GDM1 (cell line): ENCODE results near the gene UBE2C.
A peak's percentile ranks its signal among the peaks of the same experiment; 100 is the strongest.
"Not testable (repeated sequence)": the region's sequence is repeated elsewhere in the genome, so short reads cannot be mapped to it uniquely, and the experiment has no call there.

Experiments
- DNase-seq: peaks from one replicate; lab custom pipeline; 2025; lab: John Stamatoyannopoulos, UW

The UBE2C gene

DNA sequence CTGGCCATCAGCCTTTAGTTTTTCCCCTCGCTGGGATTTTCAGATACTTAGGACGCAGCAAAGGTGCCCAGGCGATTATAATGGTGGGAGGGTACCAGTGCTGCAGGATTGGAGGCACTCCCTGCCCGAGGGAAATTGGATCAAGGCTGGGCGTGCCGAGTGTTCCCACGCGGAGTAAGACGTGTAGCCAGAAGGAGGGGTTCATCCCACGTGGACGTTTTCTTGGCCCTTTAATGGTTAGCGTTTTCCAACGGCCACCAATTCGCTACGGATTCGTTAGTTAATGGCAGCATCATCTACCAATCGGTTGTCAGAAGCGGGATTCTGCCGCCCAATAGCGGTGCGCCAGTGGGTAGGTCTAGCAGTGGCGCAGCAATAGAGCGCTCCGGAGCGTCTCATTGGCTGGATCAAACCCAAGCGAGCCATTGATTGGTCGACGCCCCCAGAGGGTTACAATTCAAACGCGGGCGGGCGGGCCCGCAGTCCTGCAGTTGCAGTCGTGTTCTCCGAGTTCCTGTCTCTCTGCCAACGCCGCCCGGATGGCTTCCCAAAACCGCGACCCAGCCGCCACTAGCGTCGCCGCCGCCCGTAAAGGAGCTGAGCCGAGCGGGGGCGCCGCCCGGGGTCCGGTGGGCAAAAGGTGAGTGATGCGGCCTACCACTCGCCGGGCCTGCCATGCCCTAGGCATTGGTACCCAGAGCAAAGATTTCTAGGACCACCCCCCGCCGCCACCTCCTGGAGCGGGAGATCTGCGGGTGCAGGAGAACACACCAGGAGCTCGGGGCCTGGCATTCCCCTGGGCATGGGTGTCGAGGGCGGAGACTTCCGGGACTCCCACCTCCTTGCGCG, at the start of gene UBE2C:
Gene UBE2C, plus strand, starts transcription at position 488 of the 849 bp plus-strand sequence. Its CDS starts 52 bp downstream, at position 540.
- no peak for DNase-seq

DNA sequence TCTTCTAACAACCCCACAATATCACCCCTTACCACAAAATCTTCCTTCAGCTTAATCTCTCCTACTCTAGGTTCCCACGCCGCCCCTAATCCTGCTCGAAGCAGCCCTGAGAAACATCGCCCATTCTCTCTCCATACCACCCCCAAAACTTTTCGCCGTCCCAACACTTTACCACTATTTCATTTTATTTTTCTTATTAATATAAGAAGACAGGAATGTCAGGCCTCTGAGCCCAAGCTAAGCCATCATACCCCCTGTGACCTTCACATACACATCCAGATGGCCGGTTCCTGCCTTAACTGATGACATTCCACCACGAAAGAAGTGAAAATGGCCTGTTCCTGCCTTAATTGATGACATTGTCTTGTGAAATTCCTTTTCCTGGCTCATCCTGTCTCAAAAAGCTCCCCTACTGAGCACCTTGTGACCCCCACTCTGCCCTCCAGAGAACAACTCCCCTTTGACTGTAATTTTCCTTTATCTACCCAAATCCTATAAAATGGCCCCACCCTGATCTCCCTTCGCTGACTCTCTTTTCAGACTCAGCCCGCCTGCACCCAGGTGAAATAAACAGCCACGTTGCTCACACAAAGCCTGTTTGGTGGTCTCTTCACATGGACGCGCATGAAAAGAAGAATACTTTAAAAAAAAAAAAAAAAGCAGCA, 47.7 kb upstream of the UBE2C start:
- not testable (repeated sequence) for DNase-seq

DNA sequence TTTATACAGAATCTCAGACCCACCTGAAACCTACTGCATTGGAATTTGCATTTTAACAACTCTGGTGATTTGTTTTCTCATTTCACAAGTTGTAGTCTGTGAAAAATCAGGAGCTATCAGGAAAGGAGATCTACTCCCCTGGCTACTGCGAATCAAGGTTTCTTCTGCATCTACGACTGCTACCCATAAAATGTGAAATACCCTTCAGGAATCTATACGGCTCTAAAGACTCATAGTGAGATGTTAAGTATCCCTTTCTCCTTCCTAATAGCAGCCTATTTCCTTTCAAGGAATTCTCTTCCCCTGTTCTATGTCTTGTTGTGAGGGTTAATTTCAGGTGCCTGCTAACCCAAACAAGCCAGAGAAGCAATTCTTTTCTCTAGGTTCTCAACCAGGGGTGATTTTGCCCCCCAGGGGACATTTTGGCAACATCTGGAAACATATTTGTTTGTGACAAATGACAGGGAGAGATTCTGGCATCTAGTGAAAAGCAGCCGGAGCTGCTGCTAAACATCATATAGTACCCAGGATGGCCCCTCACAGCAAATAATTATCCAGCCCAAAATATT, 47.1 kb upstream of the UBE2C start:
- no peak for DNase-seq

DNA sequence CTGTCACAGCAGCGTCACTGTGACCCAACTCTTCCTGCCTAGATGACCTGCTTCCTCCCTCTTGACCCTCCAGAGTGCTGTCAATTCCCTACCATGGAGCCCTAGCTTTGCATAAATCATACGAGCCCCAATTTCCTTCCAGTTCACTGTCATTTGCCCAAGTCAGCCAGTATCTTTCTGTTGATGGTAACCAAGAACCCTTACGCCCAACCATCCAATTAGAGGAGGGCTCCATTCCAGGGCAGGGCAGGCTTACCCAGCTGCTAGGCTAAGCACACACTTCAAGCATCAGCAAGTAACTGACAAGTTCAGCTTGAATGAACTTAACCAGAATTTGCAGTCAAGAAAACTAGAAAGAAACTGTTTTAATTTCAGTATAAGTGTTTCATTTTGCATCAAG, 46.5 kb upstream of the UBE2C start:
- no peak for DNase-seq

DNA sequence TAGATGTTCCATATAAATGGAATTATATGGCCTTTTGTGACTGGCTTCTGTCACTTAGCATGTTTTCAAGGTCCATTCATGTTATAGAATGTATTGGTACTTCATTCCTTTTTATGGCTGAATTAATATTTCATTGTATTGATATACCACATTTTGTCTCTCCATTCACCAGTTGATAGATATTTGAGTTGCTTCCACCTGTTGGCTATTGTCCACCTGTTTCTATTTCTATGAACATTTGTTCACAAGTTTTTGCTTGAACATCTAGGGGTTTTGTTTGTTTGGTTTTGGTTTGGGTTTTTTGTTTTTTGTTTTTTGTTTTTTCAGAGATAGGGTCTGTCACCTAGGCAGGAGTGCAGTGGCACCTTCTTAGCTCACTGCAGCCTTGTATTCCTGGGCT, 44.0 kb upstream of the UBE2C start:
- no peak for DNase-seq

DNA sequence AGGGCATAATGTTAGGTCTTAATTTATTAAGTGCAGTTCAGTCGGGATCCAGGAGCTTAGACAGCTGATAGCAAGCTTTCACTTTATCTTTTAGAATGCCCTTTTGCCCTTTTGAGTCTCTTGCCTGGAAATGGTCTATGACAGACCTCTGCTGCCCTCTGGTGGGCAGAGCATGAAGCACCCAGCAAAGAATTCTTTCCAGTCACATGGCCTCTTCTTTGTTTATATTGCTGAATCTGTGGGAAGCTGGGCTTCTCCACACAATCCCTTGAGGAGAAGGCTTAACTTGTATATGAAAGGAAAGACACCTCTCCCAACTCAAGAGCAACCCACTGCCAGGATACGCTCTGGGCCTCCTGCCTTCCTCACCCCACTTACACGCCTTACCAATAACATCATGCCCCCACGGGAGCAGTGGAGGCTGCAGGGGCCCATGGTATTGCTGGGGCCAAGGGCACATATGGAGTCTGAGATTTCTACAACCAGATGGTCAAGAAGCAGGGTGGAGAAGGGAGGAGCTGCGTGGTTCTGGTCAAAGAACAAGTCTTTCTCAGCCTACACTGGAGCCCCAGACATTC, 41.2 kb upstream of the UBE2C start:
- peak; percentile 43 for DNase-seq

DNA sequence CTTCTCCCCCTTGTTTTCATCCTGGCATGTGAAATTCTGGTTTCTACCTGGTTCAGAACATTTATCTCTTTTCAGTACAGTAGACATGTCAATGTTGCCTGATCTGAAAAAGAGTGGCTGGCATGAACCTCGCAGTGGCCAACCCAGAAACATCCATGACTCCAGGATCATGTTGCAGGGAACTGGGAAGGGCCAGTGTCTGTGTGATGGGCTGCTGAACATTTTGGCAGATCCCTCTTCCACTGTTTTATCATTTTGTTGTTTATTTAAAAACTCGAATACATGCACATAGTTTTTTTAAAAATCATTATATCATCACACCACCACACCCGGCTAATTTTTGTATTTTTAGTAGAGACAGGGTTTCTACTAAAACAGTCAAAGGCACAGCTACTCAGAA, 39.8 kb upstream of the UBE2C start:
- DNase-seq = no peak

GRCh38 chr20:45774945-45775344, 37.5 kb upstream of the UBE2C start:
- DNase-seq = no peak

- no peak for DNase-seq
Observed at GRCh38 chr20:45775411-45775810, 37.0 kb upstream of the UBE2C start.

DNA sequence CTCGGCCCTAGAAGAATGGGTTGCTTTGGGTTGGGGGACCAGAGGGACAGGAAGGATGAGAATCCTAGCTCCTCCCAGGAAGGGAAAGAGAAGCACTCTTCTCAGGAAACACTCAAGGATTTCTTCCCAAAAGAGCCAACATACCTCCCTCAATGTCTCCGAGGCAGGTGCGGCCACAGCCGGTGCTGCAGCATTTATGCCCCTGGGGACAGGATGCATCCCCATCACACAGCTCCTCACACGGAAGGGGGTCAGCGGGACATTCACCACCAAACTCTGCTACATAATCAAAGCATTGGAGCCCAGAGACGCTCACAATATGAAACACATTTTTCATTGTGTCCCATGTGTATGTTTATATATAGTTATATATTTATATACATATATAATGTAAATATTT, 35.5 kb upstream of the UBE2C start:
- no peak for DNase-seq

- no peak for DNase-seq
Observed at GRCh38 chr20:45779011-45779915, 33.2 kb upstream of the UBE2C start.

- DNase-seq = no peak
Observed at GRCh38 chr20:45780159-45780558, 32.3 kb upstream of the UBE2C start.

DNA sequence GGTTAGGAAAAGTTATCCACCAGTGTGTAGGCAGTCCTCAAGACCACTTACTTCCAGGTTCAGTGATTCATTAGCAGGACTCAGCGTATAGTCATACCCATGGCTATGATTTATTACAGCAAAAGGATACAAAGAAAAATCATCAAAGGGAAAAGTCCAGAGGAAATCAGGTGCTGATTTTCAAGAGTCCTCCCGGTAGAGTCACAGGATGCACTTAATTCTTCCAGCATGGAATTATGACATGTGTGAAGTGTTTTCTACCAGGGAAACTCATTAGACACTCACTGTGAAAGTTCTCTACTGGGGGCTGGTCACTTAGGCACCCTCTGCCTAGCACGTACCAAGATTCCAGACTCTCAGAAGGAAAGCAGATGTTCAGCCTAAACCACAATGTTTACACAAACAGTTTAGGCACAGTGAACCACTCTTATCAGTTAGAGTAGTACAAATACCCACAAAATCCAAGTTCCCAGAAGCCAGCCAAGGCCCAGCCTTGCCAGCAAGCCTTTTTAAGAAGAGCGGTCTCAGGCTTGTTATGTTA, 31.0 kb upstream of the UBE2C start:
- DNase-seq = no peak

DNA sequence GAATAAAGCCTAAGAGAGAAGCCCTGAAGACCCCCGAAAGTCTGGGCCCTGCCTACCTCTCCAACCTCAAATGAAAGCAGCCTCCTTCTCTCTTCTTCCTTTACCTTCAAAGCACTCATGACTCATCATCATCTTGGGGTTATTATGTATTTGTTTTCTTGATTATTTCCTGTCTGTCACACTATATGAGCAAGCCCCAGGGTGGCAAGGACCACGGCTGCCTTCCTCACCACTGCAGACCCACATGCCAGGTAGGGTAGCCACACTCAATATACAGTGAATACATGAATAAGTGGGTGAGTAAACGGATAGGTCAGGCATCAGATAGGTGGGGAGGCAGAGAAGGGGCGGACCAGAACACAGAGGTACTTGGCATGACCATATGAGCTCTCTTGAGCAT, 29.6 kb upstream of the UBE2C start:
- no peak for DNase-seq

GRCh38 chr20:45783656-45784294, 28.7 kb upstream of the UBE2C start:
- no peak for DNase-seq

- DNase-seq = no peak
Observed at GRCh38 chr20:45788351-45788750, 24.1 kb upstream of the UBE2C start.

GRCh38 chr20:45792317-45793118, 19.9 kb upstream of the UBE2C start:
- no peak for DNase-seq

- DNase-seq = no peak
Observed at GRCh38 chr20:45796337-45797065, 15.9 kb upstream of the UBE2C start.

DNA sequence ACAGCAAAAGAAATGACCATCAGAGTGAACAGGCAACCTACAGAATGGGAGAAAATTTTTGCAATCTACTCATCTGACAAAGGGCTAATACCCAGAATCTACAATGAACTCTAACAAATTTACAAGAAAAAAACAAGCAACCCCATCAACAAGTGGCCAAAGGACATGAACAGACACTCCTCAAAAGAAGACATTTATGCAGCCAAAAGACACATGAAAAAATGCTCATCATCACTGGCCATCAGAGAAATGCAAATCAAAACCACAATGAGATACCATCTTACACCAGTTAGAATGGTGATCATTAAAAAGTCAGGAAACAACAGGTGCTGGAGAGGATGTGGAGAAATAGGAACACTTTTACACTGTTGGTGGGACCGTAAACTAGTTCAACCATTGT, 14.9 kb upstream of the UBE2C start:
- not testable (repeated sequence) for DNase-seq
